ENCODE results near the gene SUCLG2. TPM values are rescaled to one million over a fixed set of nuclear protein-coding genes. Genes with fewer than 3 reads are reported as not detected.

The SUCLG2 gene
- total RNA-seq, 1 experiment from 2014 or later = 49.5 TPM

DNA sequence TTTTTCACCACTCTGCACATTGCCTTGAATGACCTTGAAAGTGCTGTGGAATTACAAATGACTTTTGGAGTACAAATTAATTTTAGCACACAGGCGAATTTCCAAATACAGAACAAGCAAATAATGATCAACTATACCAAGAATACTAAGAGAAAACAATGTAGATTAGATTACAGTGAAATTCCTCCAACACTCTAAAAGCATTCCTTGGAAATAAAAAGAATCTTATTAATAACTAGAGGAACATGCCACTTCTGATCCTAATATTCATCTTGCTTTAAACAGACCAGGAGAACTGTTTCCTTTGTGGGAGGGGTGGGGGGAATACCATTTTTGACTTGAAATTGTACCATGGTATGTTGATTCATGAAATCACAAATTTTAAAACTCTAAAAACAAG lies 167.5 kb downstream of the SUCLG2 start:
- BruUV-seq (replicated peaks) = no TSS peak
- no peaks in the 10 kb centered on the region for H3K4me1 Mint-ChIP-seq (ENCODE audit: low read depth, unreplicated experiment)
- H3K27me3 Mint-ChIP-seq (ENCODE audit: unreplicated experiment) = no peaks in the 10 kb centered on the region
- CTCF ChIA-PET = no interaction called here
- no peaks in the 10 kb centered on the region for H3K9me3 Mint-ChIP-seq (ENCODE audit: low read depth, unreplicated experiment)
- TF ChIP-seq, protein P1, sequence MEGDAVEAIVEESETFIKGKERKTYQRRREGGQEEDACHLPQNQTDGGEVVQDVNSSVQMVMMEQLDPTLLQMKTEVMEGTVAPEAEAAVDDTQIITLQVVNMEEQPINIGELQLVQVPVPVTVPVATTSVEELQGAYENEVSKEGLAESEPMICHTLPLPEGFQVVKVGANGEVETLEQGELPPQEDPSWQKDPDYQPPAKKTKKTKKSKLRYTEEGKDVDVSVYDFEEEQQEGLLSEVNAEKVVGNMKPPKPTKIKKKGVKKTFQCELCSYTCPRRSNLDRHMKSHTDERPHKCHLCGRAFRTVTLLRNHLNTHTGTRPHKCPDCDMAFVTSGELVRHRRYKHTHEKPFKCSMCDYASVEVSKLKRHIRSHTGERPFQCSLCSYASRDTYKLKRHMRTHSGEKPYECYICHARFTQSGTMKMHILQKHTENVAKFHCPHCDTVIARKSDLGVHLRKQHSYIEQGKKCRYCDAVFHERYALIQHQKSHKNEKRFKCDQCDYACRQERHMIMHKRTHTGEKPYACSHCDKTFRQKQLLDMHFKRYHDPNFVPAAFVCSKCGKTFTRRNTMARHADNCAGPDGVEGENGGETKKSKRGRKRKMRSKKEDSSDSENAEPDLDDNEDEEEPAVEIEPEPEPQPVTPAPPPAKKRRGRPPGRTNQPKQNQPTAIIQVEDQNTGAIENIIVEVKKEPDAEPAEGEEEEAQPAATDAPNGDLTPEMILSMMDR (IDR thresholded peaks at IDR 0.05; ENCODE audit: unreplicated experiment) = no peak
- no peaks in the 10 kb centered on the region for H3K36me3 Mint-ChIP-seq (ENCODE audit: insufficient read depth, unreplicated experiment)
- H3K4me3 Mint-ChIP-seq (ENCODE audit: low read depth, unreplicated experiment) = no peak overlapping the region
- no peak for DNase-seq
- no peak overlapping the region for H3K27ac Mint-ChIP-seq (ENCODE audit: unreplicated experiment)
- intact Hi-C loops (cut with micrococcal nuclease; ENCODE audit: unreplicated experiment) = no loop called here

DNA sequence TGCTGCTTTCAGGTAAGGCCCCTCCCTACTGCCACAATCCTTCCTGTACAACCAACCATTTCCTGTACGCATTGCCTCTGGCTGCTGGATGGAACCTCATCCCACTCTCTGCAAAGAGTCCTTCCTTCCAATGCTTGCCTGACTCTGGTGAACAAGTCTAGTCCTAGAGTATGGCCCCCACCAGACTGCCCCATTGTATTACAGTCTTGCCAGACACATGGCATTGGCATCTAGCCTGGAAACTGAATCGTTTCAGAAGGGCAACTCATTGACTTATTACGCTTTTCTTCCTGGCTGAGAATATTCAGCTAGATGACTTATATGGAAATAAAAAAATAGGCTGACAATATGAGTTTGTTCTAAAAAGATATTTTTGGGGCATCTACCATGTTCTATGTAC lies 170.3 kb downstream of the SUCLG2 start:
- intact Hi-C loops (cut with micrococcal nuclease; ENCODE audit: unreplicated experiment) = no loop called here
- no TSS peak for BruUV-seq (replicated peaks)
- no peak overlapping the region for H3K4me3 Mint-ChIP-seq (ENCODE audit: low read depth, unreplicated experiment)
- no peaks in the 10 kb centered on the region for H3K9me3 Mint-ChIP-seq (ENCODE audit: low read depth, unreplicated experiment)
- DNase-seq = no peak
- no peak overlapping the region for H3K27ac Mint-ChIP-seq (ENCODE audit: unreplicated experiment)
- CTCF ChIA-PET = no interaction called here
- H3K4me1 Mint-ChIP-seq (ENCODE audit: low read depth, unreplicated experiment) = no peaks in the 10 kb centered on the region
- H3K36me3 Mint-ChIP-seq (ENCODE audit: insufficient read depth, unreplicated experiment) = peaks cover 3% of the 10 kb centered on the region
- TF ChIP-seq, protein P1 (IDR thresholded peaks at IDR 0.05; ENCODE audit: unreplicated experiment) = no peak
- no peaks in the 10 kb centered on the region for H3K27me3 Mint-ChIP-seq (ENCODE audit: unreplicated experiment)

DNA sequence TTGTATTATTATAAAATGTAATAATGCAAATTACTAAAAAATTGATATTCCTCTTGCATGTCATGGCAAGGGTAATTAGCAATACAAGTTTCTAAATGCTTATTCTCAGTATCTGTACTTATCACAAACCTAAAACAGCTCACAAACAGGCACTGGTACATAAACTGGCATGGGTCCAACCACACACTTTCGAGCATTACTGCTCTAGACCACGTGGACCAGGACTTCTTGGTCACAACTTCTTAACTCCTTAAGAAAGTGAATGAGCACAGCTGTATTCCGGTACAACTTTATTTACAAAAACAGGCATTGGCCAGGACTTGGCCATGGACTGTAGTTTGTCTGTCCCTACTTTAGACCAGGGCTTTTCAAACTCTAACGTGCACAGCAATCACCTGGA lies 173.3 kb downstream of the SUCLG2 start:
- Mint-ChIP-seq H3K36me3 (ENCODE audit: insufficient read depth, unreplicated experiment) (peaks cover 3% of the 10 kb centered on the region), H3K27me3 (ENCODE audit: unreplicated experiment) (no peaks in the 10 kb centered on the region), H3K4me3 (ENCODE audit: low read depth, unreplicated experiment) (no peak overlapping the region), H3K9me3 (ENCODE audit: low read depth, unreplicated experiment) (no peaks in the 10 kb centered on the region), H3K4me1 (ENCODE audit: low read depth, unreplicated experiment) (no peaks in the 10 kb centered on the region), H3K27ac (ENCODE audit: unreplicated experiment) (no peak overlapping the region)
- TF ChIP-seq, protein P1 (IDR thresholded peaks at IDR 0.05; ENCODE audit: unreplicated experiment) = no peak
- no TSS peak for BruUV-seq (replicated peaks)
- CTCF ChIA-PET = no interaction called here
- DNase-seq = no peak
- intact Hi-C loops (cut with micrococcal nuclease; ENCODE audit: unreplicated experiment) = no loop called here

DNA sequence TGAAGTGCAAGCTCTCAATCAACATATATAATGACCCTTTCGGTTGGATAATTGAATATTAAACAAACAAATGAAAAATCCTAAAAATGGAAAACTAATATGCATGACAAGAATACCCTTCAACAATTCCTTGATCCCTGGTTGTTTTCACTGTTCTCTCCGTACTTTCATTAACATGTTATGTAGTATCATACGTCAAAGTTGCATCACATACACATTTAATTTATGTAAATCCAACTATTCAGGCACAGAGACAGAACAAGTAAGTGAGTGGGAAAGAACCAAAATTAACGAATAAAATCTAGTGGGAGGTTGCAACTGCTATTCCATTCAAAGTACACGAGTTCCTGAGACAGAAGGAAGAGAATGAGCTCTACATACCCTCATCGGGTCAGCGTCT lies 176.0 kb downstream of the SUCLG2 start:
- Mint-ChIP-seq H3K27me3 (ENCODE audit: unreplicated experiment) (no peaks in the 10 kb centered on the region), H3K4me1 (ENCODE audit: low read depth, unreplicated experiment) (no peaks in the 10 kb centered on the region), H3K4me3 (ENCODE audit: low read depth, unreplicated experiment) (no peak overlapping the region), H3K9me3 (ENCODE audit: low read depth, unreplicated experiment) (no peaks in the 10 kb centered on the region), H3K27ac (ENCODE audit: unreplicated experiment) (no peak overlapping the region), H3K36me3 (ENCODE audit: insufficient read depth, unreplicated experiment) (peaks cover 3% of the 10 kb centered on the region)
- TF ChIP-seq, protein P1 (IDR thresholded peaks at IDR 0.05; ENCODE audit: unreplicated experiment) = no peak
- DNase-seq = no peak
- BruUV-seq (replicated peaks) = no TSS peak
- intact Hi-C loops (cut with micrococcal nuclease; ENCODE audit: unreplicated experiment) = no loop called here
- CTCF ChIA-PET = interaction anchor here (0.7 kb wide), 1 partner anchor 157 kb away, joined by 3 read pairs; no protein-coding TSS in a partner anchor
